OCI-LY7 (cell line): Measurements from ENCODE around the gene SOX4. TPM values are rescaled to one million over a fixed set of nuclear protein-coding genes. Genes with fewer than 3 reads are reported as not detected.

Experiments
- BruUV-seq: library from RNA; stranded (reverse); fragments of 400-500 nt; replicated peaks from 2 replicates; lab custom pipeline; 2021; lab: Mats Ljungman, UMichigan
- CTCF ChIA-PET: fragments of 300-600 bp; sonication (Branson Sonifier 250); formaldehyde crosslinking; loops from one replicate; lab custom pipeline; 2022; ENCODE audit warnings: antibody characterized with exemption; ENCODE audit not compliant: unreplicated experiment; lab: Charles Lee
- POLR2A ChIA-PET: fragments of 300-600 bp; sonication (Branson Sonifier 250); formaldehyde crosslinking; loops from one replicate; lab custom pipeline; 2022; ENCODE audit warnings: antibody characterized with exemption; lab: Charles Lee
- DNase-seq: peaks from one replicate; pipeline ENCODE4 v3.0.0-alpha.2; 2015; ENCODE audit warnings: low spot score
- H2AFZ ChIP-seq: fragments of 200-600 bp; sonication (generic), shearing (Covaris generic); 2 replicates; pipeline ENCODE4 v1.6.1; 2014; ENCODE audit warnings: mild to moderate bottlenecking, antibody characterized with exemption, low read length, moderate library complexity
- H3K27ac ChIP-seq: fragments of 200-600 bp; sonication (generic); 2 replicates; pipeline ENCODE4 v1.5.1; 2014; ENCODE audit warnings: mixed run types, low read depth, mild to moderate bottlenecking, moderate library complexity, low read length, inconsistent platforms; ENCODE audit not compliant: poor library complexity, severe bottlenecking
- H3K36me3 ChIP-seq: fragments of 200-600 bp; sonication (generic); 2 replicates; pipeline ENCODE4 v1.6.1; 2014; ENCODE audit warnings: mild to moderate bottlenecking, antibody characterized with exemption, low read length, moderate library complexity, mixed read lengths; ENCODE audit not compliant: insufficient read depth
- H3K4me1 ChIP-seq: fragments of 200-600 bp; sonication (generic); 2 replicates; pipeline ENCODE4 v1.5.1; 2014; ENCODE audit warnings: mild to moderate bottlenecking, low read length; ENCODE audit not compliant: insufficient read depth, poor library complexity, severe bottlenecking
- H3K4me2 ChIP-seq: fragments of 200-600 bp; sonication (generic); 2 replicates; pipeline ENCODE4 v1.6.1; 2014; ENCODE audit warnings: mild to moderate bottlenecking, low read length
- H3K4me3 ChIP-seq: fragments of 200-600 bp; sonication (generic); 2 replicates; pipeline ENCODE4 v1.5.1; 2014; ENCODE audit warnings: mild to moderate bottlenecking, low read depth, low read length; ENCODE audit not compliant: poor library complexity, severe bottlenecking
- H3K79me2 ChIP-seq: fragments of 200-600 bp; sonication (generic); 2 replicates; pipeline ENCODE4 v1.6.1; 2016; ENCODE audit warnings: low read depth, mild to moderate bottlenecking, low read length, moderate library complexity, mixed read lengths; ENCODE audit not compliant: insufficient read depth
- H3K9me2 ChIP-seq: fragments of 200-600 bp; sonication (generic); 2 replicates; pipeline ENCODE4 v1.6.1; 2016; ENCODE audit warnings: mild to moderate bottlenecking, low read length, mixed read lengths; ENCODE audit not compliant: insufficient read depth
- H3K9me3 ChIP-seq: fragments of 200-600 bp; sonication (generic); 2 replicates; pipeline ENCODE4 v1.6.1; 2014; ENCODE audit warnings: mild to moderate bottlenecking, mixed run types, low read length, mixed read lengths
- H4K20me1 ChIP-seq: fragments of 200-600 bp; sonication (generic); 2 replicates; pipeline ENCODE4 v1.6.1; 2014; ENCODE audit warnings: mild to moderate bottlenecking, antibody characterized with exemption, low read length, moderate library complexity, mixed read lengths; ENCODE audit not compliant: insufficient read depth
- CTCF ChIP-seq: fragments of 200-600 bp; sonication (generic); conservative IDR thresholded peaks from 2 replicates; pipeline ENCODE4 v1.5.1; 2014; ENCODE audit warnings: mild to moderate bottlenecking, antibody characterized with exemption, low read length, moderate library complexity, mixed read lengths
- EZH2phosphoT487 ChIP-seq: fragments of 200-600 bp; sonication (generic); IDR thresholded peaks from 2 replicates; pipeline ENCODE4 v1.6.1; 2018; ENCODE audit warnings: low read depth, borderline replicate concordance, mild to moderate bottlenecking, mixed run types, antibody characterized with exemption, low read length, moderate library complexity, mixed read lengths
- intact Hi-C: fragments of 100-400 bp; cut with micrococcal nuclease; formaldehyde crosslinking; loops from one replicate; pipeline ENCODE4 v1.10.0; 2022; ENCODE audit not compliant: unreplicated experiment
- total RNA-seq, 2 experiments: library from RNA; depleted of rRNA in 1 of 2; stranded (reverse); fragments of >200 nt in 1 of 2; shearing (Covaris generic) in 1 of 2; gene quantifications; 2 replicates each; pipeline ENCODE4 v1.2.3, GENCODE V29; 2014 to 2022

Gene SOX4
- total RNA-seq, 2 experiments from 2014 or later = 55.2 to 58.1 TPM

- Histone ChIP-seq H3K4me3 (peak overlapping the region; percentile 71), H3K79me2 (peaks cover 10% of the 10 kb centered on the region; the same call in 1 of the 2 replicates), H3K9me2 (no peaks in the 10 kb centered on the region), H4K20me1 (no peaks in the 10 kb centered on the region), H3K4me1 (peaks cover 27% of the 10 kb centered on the region), H3K4me2 (peak overlapping the region; percentile 89), H3K9me3 (no peaks in the 10 kb centered on the region), H3K27ac (peak overlapping the region; percentile 33), H2AFZ (peak overlapping the region; percentile 80), H3K36me3 (peaks cover 1% of the 10 kb centered on the region)
- ChIA-PET POLR2A (interaction anchor here (0.5 to 1.3 kb wide), 9 partner anchors 11 to 1057 kb away, joined by 3 to 7 read pairs (median 3); no protein-coding TSS in a partner anchor), CTCF (interaction anchor here (2.3 kb wide), 1 partner anchor 1026 kb away, joined by 12 read pairs; no protein-coding TSS in a partner anchor)
- peak; percentile 88 for DNase-seq
- TF ChIP-seq EZH2phosphoT487 (no peak), CTCF (peak; percentile 87)
- intact Hi-C loops = loop anchor here (1.0 to 5.0 kb wide), 2 partner anchors 1025 to 1187 kb away; partner anchors contain the start of gene E2F3
- no TSS peak for BruUV-seq
Measured at GRCh38 chr6:21589352-21590345, 3.9 kb upstream of the SOX4 start.

GRCh38 chr6:21590346-21590745 is 3.2 kb upstream of the SOX4 start:
- Histone ChIP-seq H2AFZ (no peak overlapping the region), H3K79me2 (peaks cover 17% of the 10 kb centered on the region; the same call in 1 of the 2 replicates), H3K4me2 (no peak overlapping the region), H3K9me2 (no peaks in the 10 kb centered on the region), H3K4me3 (no peak overlapping the region), H4K20me1 (no peaks in the 10 kb centered on the region), H3K27ac (no peak overlapping the region), H3K36me3 (peaks cover 4% of the 10 kb centered on the region), H3K9me3 (no peaks in the 10 kb centered on the region), H3K4me1 (peaks cover 27% of the 10 kb centered on the region)
- TF ChIP-seq EZH2phosphoT487 = no peak
- TF ChIP-seq CTCF = no peak
- intact Hi-C loops = loop anchor here (5.0 kb wide), 1 partner anchor 1188 kb away; the partner anchor contains the start of gene E2F3
- CTCF ChIA-PET = no interaction called here
- no peak for DNase-seq
- no TSS peak for BruUV-seq
- POLR2A ChIA-PET = no interaction called here
